ENCODE results near the gene HOXB9. TPM values are rescaled to one million over a fixed set of nuclear protein-coding genes. Genes with fewer than 3 reads are reported as not detected.
A peak's percentile ranks its signal among the peaks of the same experiment; 100 is the strongest.

HOXB9 gene
- total RNA-seq, 1 donor from 2014 or later, result 0.11 TPM

DNA sequence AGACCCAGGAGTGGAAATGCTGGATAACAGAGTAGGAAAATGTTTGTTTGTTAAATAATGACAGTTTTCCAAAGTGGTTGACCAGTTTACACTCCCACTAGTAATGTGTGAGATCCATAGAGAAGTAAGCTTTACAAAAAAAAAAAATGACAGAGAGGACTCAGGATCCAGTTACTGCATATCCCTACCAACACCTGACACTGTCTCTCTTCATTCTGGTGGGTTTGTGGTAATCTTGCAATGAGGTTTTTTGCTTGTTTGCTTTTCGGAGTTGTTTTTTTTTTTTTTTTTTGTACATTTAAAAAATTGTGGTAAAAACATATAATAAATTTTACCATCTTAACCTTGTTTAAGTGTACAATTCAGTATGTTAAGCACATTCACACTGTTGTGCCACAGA, 23.6 kb upstream of the HOXB9 start:
- H3K4me1 ChIP-seq (ENCODE audit: insufficient read depth, low read length), result no peaks in the 10 kb centered on the region
- peaks cover 67% of the 10 kb centered on the region for H3K27me3 Mint-ChIP-seq (ENCODE audit: low read depth, unreplicated experiment)

DNA sequence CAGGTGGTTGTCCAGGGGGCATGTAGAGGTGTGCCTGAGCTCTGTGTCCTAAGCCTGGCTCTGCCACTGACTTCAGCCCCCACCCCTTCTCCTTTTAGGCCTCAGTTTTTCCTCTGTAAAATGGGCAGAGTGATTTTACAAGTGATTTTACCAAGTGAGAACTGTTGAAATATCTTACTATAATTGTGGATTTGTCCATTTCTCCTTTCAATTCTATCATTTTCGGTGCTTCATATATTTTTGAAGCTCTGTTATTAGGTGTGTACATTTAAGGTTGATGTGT, 21.7 kb upstream of the HOXB9 start:
- Mint-ChIP-seq H3K4me1 (ENCODE audit: low read depth, unreplicated experiment) (no peaks in the 10 kb centered on the region), H3K36me3 (ENCODE audit: low read depth, unreplicated experiment) (no peaks in the 10 kb centered on the region), H3K27me3 (ENCODE audit: low read depth, unreplicated experiment) (peaks cover 77% of the 10 kb centered on the region), H3K9me3 (ENCODE audit: unreplicated experiment) (peaks cover 11% of the 10 kb centered on the region), H3K27ac (ENCODE audit: unreplicated experiment) (no peak overlapping the region), H3K4me3 (ENCODE audit: unreplicated experiment) (no peak overlapping the region)
- no peak overlapping the region for H3K9ac ChIP-seq (ENCODE audit: low read length)
- H3K27me3 ChIP-seq (ENCODE audit: insufficient read depth, low read length), result peaks cover 56% of the 10 kb centered on the region
- no peak overlapping the region for H2AFZ ChIP-seq (ENCODE audit: low read depth, low read length)
- no peak overlapping the region for H3K4me2 ChIP-seq (ENCODE audit: low read length)
- no peaks in the 10 kb centered on the region for H4K20me1 ChIP-seq (ENCODE audit: insufficient read depth, low read length)
- H3K79me2 ChIP-seq (ENCODE audit: insufficient read depth, low read length), result no peaks in the 10 kb centered on the region
- DNase-seq (ENCODE audit: low read depth), result no peak
- H3K27ac ChIP-seq (ENCODE audit: low read depth, low read length), result no peak overlapping the region
- FAIRE-seq, result no peak
- H3K9me3 ChIP-seq (ENCODE audit: insufficient read depth, low read depth, low read length), result no peaks in the 10 kb centered on the region
- H3K4me1 ChIP-seq (ENCODE audit: insufficient read depth, low read length), result no peaks in the 10 kb centered on the region
- H3K4me3 ChIP-seq (ENCODE audit: insufficient read depth, low read depth, low read length), result no peak overlapping the region
- TF ChIP-seq, protein P1, sequence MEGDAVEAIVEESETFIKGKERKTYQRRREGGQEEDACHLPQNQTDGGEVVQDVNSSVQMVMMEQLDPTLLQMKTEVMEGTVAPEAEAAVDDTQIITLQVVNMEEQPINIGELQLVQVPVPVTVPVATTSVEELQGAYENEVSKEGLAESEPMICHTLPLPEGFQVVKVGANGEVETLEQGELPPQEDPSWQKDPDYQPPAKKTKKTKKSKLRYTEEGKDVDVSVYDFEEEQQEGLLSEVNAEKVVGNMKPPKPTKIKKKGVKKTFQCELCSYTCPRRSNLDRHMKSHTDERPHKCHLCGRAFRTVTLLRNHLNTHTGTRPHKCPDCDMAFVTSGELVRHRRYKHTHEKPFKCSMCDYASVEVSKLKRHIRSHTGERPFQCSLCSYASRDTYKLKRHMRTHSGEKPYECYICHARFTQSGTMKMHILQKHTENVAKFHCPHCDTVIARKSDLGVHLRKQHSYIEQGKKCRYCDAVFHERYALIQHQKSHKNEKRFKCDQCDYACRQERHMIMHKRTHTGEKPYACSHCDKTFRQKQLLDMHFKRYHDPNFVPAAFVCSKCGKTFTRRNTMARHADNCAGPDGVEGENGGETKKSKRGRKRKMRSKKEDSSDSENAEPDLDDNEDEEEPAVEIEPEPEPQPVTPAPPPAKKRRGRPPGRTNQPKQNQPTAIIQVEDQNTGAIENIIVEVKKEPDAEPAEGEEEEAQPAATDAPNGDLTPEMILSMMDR (IDR thresholded peaks at IDR 0.05; ENCODE audit: insufficient read depth, low read depth, low read length), result no peak
- no peak for TF ChIP-seq EZH2 (IDR thresholded peaks at IDR 0.05; ENCODE audit: insufficient read depth, low read length)
- no peaks in the 10 kb centered on the region for H3K36me3 ChIP-seq (ENCODE audit: insufficient read depth, low read length)

More for the DNA sequence above, 23.6 kb upstream of the HOXB9 start:
- Histone ChIP-seq H3K9me3 (ENCODE audit: insufficient read depth, low read depth, low read length) (no peaks in the 10 kb centered on the region), H4K20me1 (ENCODE audit: insufficient read depth, low read length) (no peaks in the 10 kb centered on the region), H3K4me3 (ENCODE audit: insufficient read depth, low read depth, low read length) (no peak overlapping the region), H3K27me3 (ENCODE audit: insufficient read depth, low read length) (peaks cover 38% of the 10 kb centered on the region), H3K9ac (ENCODE audit: low read length) (no peak overlapping the region), H3K4me2 (ENCODE audit: low read length) (no peak overlapping the region), H3K79me2 (ENCODE audit: insufficient read depth, low read length) (no peaks in the 10 kb centered on the region), H3K27ac (ENCODE audit: low read depth, low read length) (no peak overlapping the region), H2AFZ (ENCODE audit: low read depth, low read length) (no peak overlapping the region), H3K36me3 (ENCODE audit: insufficient read depth, low read length) (no peaks in the 10 kb centered on the region)
- no peak for DNase-seq (ENCODE audit: low read depth)
- Mint-ChIP-seq H3K27ac (ENCODE audit: unreplicated experiment) (no peak overlapping the region), H3K4me3 (ENCODE audit: unreplicated experiment) (no peak overlapping the region), H3K4me1 (ENCODE audit: low read depth, unreplicated experiment) (no peaks in the 10 kb centered on the region), H3K9me3 (ENCODE audit: unreplicated experiment) (peaks cover 10% of the 10 kb centered on the region), H3K36me3 (ENCODE audit: low read depth, unreplicated experiment) (no peaks in the 10 kb centered on the region)
- FAIRE-seq, result no peak
- TF ChIP-seq EZH2 (IDR thresholded peaks at IDR 0.05; ENCODE audit: insufficient read depth, low read length), result no peak
- TF ChIP-seq, protein P1 (IDR thresholded peaks at IDR 0.05; ENCODE audit: insufficient read depth, low read depth, low read length), result no peak

DNA sequence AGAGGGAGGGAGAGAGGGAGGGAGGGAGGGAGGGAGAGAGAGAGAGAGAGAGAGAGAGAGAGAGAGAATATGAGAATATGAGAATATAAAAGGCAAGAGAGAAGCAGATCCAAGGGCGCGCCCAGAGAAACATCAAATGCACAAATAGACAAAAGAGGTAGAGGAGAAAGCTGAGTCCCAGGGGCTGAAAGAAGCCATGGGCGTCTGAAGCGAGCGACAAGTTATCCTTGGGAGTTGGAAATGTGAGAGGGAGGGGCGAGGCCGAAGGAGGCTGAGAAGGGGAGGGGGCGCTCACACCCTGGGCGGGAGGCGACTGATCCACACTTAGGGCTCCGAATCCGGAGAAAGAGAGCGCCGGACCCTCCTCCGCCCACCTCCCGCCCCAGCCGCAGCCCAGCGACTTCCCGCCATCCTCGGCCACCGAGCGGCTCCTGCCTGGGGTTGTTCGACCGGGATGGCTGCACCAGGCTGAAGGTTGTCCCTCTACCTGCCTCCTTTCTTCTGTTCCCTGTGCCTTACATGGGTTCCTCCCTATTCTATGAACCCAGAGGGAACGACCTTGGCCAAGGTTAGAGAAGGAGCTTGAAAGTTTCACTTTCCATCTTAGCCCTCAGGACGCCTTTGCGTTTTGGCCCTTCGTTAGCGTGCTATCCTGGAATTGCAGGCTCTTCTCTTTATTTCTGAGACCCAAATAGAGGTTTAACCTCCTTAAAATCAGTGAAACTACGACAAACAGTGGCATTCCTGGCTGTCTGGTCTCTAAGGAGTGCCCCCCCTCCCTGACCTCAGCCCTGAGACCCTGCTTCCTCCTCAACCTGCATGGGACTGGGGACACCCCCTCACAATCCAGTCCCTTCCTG, 21.2 kb upstream of the HOXB9 start:
- Histone ChIP-seq H3K36me3 (ENCODE audit: insufficient read depth, low read length) (no peaks in the 10 kb centered on the region), H3K9me3 (ENCODE audit: insufficient read depth, low read depth, low read length) (peaks cover 5% of the 10 kb centered on the region), H3K79me2 (ENCODE audit: insufficient read depth, low read length) (no peaks in the 10 kb centered on the region), H3K27me3 (ENCODE audit: insufficient read depth, low read length) (peaks cover 62% of the 10 kb centered on the region), H2AFZ (ENCODE audit: low read depth, low read length) (peak overlapping the region; percentile 56), H3K4me3 (ENCODE audit: insufficient read depth, low read depth, low read length) (no peak overlapping the region), H3K4me2 (ENCODE audit: low read length) (peak overlapping the region; percentile 66), H3K4me1 (ENCODE audit: insufficient read depth, low read length) (no peaks in the 10 kb centered on the region), H3K9ac (ENCODE audit: low read length) (no peak overlapping the region), H3K27ac (ENCODE audit: low read depth, low read length) (no peak overlapping the region), H4K20me1 (ENCODE audit: insufficient read depth, low read length) (no peaks in the 10 kb centered on the region)
- no peak for DNase-seq (ENCODE audit: low read depth)
- Mint-ChIP-seq H3K9me3 (ENCODE audit: unreplicated experiment) (peaks cover 11% of the 10 kb centered on the region), H3K36me3 (ENCODE audit: low read depth, unreplicated experiment) (no peaks in the 10 kb centered on the region), H3K4me1 (ENCODE audit: low read depth, unreplicated experiment) (no peaks in the 10 kb centered on the region), H3K27me3 (ENCODE audit: low read depth, unreplicated experiment) (peaks cover 80% of the 10 kb centered on the region), H3K4me3 (ENCODE audit: unreplicated experiment) (peak overlapping the region; percentile 31), H3K27ac (ENCODE audit: unreplicated experiment) (no peak overlapping the region)
- TF ChIP-seq, protein P1 (IDR thresholded peaks at IDR 0.05; ENCODE audit: insufficient read depth, low read depth, low read length), result no peak
- TF ChIP-seq EZH2 (IDR thresholded peaks at IDR 0.05; ENCODE audit: insufficient read depth, low read length), result peak; percentile 42
- FAIRE-seq, result no peak

Measured in astrocyte (in vitro differentiated cells and primary cell).